Bronchial epithelial cell (primary cell): ENCODE data around the gene TRIM10. TPM values are rescaled to one million over a fixed set of nuclear protein-coding genes. Genes with fewer than 3 reads are reported as not detected.

ENCODE experiments used
- DNase-seq: peaks from one replicate; pipeline ENCODE4 v3.0.0-alpha.2; 2010; ENCODE audit warnings: low read depth
- FAIRE-seq: peaks from 2 replicates; lab custom pipeline; 2011; peaks lifted over from hg19 to GRCh38; lab: Jason Lieb, UNC
- H3K27me3 ChIP-seq: 2 replicates; pipeline ENCODE4 v1.5.1; 2011; ENCODE audit warnings: low read length; ENCODE audit not compliant: control insufficient read depth, insufficient read depth
- H3K36me3 ChIP-seq: 2 replicates; pipeline ENCODE4 v1.5.1; 2011; ENCODE audit warnings: low read length; ENCODE audit not compliant: control insufficient read depth, insufficient read depth
- H3K4me3 ChIP-seq: 2 replicates; pipeline ENCODE4 v1.5.1; 2011; ENCODE audit warnings: mild to moderate bottlenecking, low read depth, low read length, control low read depth
- CTCF ChIP-seq: IDR thresholded peaks from 2 replicates; pipeline ENCODE4 v1.5.1; 2011; ENCODE audit warnings: mild to moderate bottlenecking, moderate library complexity, low read length, control low read depth, inconsistent platforms; ENCODE audit not compliant: insufficient read depth, severe bottlenecking
- total RNA-seq: library from RNA; depleted of rRNA; stranded (reverse); fragments of >200 nt; gene quantifications from 2 replicates; pipeline ENCODE4 v1.2.1, GENCODE V29; 2014

TRIM10 gene
- total RNA-seq, 1 donor from 2014 or later = not detected

- H3K27me3 ChIP-seq = peaks cover 2% of the 10 kb centered on the region
- no peaks in the 10 kb centered on the region for H3K36me3 ChIP-seq
- DNase-seq (no peak), FAIRE-seq (no peak)
- H3K4me3 ChIP-seq = no peak overlapping the region
- TF ChIP-seq CTCF = no peak
These were observed 24.3 kb downstream of the TRIM10 start for GRCh38 chr6:30136570-30137286.

DNA sequence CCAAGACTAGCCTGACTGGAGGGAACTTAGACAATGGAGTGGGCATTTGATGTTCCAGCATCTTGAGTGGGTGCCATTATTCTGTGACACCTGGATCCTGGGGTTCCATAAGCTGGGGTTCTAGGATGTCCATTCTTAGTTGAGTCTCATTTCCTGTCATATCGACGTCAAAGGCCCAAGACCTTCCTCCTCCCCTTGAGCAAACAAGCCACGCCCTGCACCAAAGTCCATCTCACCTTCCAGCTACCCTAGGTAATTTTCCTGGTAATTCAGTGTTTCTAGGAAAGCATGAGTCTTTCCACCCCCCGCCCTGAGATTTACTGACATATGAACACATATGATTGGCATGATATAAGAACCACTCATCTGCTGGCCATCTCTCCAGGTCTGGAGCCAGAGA is 25.3 kb downstream of the TRIM10 start, which contains the start of gene TRIM40:
TRIM40 (plus strand) TSS at position 384 of the 400 bp plus-strand sequence. CDS start 897 bp downstream, outside the sequence.
- no peaks in the 10 kb centered on the region for H3K27me3 ChIP-seq
- no peak for DNase-seq
- FAIRE-seq = no peak
- TF ChIP-seq CTCF = no peak
- H3K4me3 ChIP-seq = no peak within 1 kb of the TSS
- H3K36me3 ChIP-seq = no peaks in the 10 kb centered on the region

DNA sequence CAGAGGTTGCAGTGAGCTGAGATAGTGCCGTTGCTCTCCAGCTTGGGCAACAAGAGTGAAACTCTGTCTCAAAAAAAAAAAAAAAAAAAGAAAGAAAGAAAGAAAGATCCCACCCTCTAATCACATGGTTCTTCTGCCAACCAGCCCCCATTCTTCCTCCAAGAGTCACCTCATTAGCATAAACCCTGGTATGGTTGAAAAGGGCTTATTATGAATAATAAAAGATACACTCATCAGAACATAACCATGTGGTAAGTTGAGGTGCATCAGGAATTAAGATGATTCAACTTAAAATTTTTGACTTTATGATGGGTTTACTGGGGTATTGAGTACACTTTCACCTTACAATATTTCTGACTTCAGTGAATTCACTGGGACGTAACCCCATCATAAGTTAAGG is 25.9 kb downstream of the TRIM10 start:
- Histone ChIP-seq H3K36me3 (no peaks in the 10 kb centered on the region), H3K4me3 (no peak overlapping the region), H3K27me3 (no peaks in the 10 kb centered on the region)
- no peak for DNase-seq
- no peak for FAIRE-seq
- TF ChIP-seq CTCF = no peak

DNA sequence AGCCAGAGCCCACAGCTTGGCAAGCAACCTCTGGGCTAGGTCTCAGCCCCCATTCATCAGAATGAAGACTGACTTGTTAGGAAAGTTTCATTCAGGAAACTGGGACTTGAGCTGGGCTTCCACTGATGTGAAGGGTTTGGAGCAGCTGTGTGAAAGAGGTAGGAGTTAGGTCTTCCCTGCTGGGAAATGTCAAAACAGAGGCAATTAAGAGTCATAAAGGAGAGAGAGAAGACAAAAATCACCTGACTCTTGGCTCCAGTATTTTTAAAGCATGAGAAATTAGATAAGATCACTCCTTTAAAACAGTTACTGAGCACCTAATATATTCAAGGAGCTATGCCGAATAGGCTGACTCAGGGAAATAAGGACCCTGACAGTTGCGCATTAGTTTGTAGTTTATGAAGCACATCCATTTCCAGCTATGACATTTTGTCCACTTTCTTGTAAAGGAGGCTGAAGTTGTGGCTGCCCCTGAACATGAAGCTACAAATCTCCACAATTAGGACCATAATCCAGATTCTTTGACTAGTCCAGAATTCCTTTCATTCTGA is 29.0 kb downstream of the TRIM10 start:
- no peak for FAIRE-seq
- DNase-seq = no peak
- Histone ChIP-seq H3K27me3 (peaks cover 11% of the 10 kb centered on the region), H3K4me3 (no peak overlapping the region), H3K36me3 (no peaks in the 10 kb centered on the region)
- no peak for TF ChIP-seq CTCF

DNA sequence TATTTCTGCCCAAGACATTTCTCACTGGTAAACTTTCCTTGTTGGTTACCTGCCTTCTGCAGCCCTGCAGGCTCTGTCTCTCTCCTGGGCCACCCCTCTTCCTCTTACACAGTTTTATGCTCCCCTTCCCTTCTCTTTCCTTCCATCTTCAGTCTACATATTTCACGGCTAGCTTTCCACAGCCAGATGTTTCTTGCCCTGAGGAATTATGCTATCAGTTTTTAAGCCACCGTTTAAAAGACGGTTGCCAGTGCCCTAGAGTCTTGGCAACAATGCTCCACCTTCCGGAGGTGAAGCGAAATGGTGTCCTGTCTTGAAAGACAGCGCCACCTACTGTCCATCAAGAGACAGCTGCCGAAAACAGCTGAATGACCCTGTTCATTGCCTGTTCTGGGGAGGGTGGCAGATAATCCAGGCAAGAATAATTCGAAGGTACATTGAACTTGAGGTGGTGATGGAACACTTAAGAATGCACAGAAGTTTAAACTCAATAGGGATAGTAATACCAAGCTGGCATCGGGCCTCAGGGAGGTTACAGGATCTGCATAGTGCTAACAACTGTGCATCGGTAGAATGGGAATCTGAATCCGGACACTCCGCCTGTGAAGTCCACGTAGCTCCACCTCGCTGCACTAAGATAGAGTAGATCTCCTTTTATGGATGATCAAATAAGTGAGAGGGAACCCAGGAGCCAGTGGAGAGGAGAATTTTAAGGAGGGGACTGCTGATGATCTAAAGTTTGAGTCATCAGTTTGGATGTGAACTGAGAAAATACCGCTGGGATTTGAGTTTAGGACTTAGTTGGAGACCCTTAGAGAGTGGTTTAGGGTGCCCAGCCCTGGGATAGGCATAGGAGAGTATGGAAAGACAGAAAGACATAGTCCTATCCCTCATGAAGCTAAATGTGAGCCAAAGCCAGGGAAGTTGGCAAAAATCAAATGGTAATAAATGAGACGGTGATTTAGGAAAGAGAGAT is 29.8 kb downstream of the TRIM10 start:
- Histone ChIP-seq H3K4me3 (no peak overlapping the region), H3K36me3 (no peaks in the 10 kb centered on the region), H3K27me3 (peaks cover 12% of the 10 kb centered on the region)
- peak; percentile 73 for DNase-seq
- peak; percentile 86 for FAIRE-seq
- TF ChIP-seq CTCF = peak; percentile 97
